H1 (cell line): ENCODE data around the gene BAIAP2. TPM values are rescaled to one million over a fixed set of nuclear protein-coding genes. Genes with fewer than 3 reads are reported as not detected.

Experiments used
- EGR1 ChIP-seq: IDR thresholded peaks from 2 replicates; pipeline ENCODE4 v1.6.1; 2011; ENCODE audit warnings: low read depth, low read length, borderline replicate concordance
- KDM1A ChIP-seq: fragments of 200-600, 300-600 bp; sonication (generic); IDR thresholded peaks from 2 replicates; pipeline ENCODE4 v1.7.1; 2016; ENCODE audit warnings: mild to moderate bottlenecking, low read length, borderline replicate concordance
- RNF2 ChIP-seq: fragments of 200-900, 300-1000 bp; sonication (generic); IDR thresholded peaks from 2 replicates; pipeline ENCODE4 v1.7.1; 2016; ENCODE audit warnings: borderline replicate concordance, low read depth, mild to moderate bottlenecking, antibody characterized with exemption, low read length; ENCODE audit not compliant: poor library complexity, severe bottlenecking; ENCODE audit errors: missing control alignments
- SAP30 ChIP-seq: fragments of 300-600 bp; sonication (generic); IDR thresholded peaks from 2 replicates; pipeline ENCODE4 v1.7.1; 2012; ENCODE audit warnings: low read length, moderate library complexity, mild to moderate bottlenecking, inconsistent platforms; ENCODE audit not compliant: insufficient read depth, insufficient replicate concordance
- polyA plus RNA-seq, 7 experiments: library from polyadenylated mRNA; depleted of rRNA in 3 of 7; stranded (reverse) in 5 of 7; unstranded in 2 of 7; fragments of >200 nt in 5 of 7; fragments of 200-250 nt in 2 of 7; gene quantifications; 1 replicate in 5 of 7; 2 replicates in 1 of 7; 4 replicates in 1 of 7; pipeline versions ENCODE4 v1.2.1 to v1.2.3, GENCODE V29; 2011 to 2013; ENCODE audit warnings: missing spikeins in 2 of 7, mixed read lengths in 2 of 7
- total RNA-seq: library from RNA; stranded (reverse); fragmentation: NEBNext Ultra II Directional; extraction: Animal tissue kit (Norgen Biotek cat#: 25700); gene quantifications from 2 replicates; pipeline ENCODE4 v1.2.1, GENCODE V29; 2021

BAIAP2 gene
- total and polyA plus RNA-seq, 2 of the 8 experiments (the other 6 are each of a cell fraction or from before 2014, with no cell fraction given): 10.0 to 22.8 TPM

- TF ChIP-seq KDM1A: no peak
- no peak for TF ChIP-seq EGR1
- no peak for TF ChIP-seq SAP30
- no peak for TF ChIP-seq RNF2
- TF ChIP-seq, all 59 proteins: peak for 0
These were observed 2.3 kb downstream of the BAIAP2 start (continued) for GRCh38 chr17:81037026-81037797.
